Fibroblast of lung (primary cell): Measurements from ENCODE around the gene DMRT2.

Experiments
- EZH2 ChIP-seq: IDR thresholded peaks from 2 replicates; pipeline ENCODE4 v1.5.1; 2012; ENCODE audit warnings: low read length, control low read depth, mild to moderate bottlenecking; ENCODE audit errors: missing control alignments
- TF ChIP-seq, protein P1 (sequence below), 2 donors: IDR thresholded peaks in 1 of 2; conservative IDR thresholded peaks in 1 of 2; 1 replicate in 1 of 2; 2 replicates in 1 of 2; pipeline ENCODE4 v1.5.1; 2011 to 2012; ENCODE audit warnings: low read length in 2 of 2, control low read depth in 1 of 2, inconsistent platforms in 1 of 2, low read depth in 1 of 2, mild to moderate bottlenecking in 1 of 2

DNA sequence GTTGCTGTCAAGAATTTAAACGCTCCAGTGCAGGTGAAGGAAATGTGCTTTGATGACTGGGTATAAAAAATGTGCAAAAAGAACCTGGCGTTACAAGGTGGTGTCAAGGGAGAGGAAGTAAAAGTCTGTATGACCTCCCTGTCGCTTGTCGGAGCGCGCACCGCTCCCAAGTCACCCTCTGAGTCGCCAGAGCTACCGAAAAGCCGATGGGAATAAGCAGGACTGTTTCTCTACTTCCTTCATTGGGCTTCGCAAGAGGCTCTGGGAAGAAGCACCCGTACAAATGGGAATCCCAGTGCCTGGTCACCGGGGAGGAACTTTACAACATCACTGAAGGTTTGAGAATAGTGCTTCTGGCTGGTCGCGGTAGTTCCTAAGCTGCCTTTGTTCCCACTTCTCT, 1.3 kb upstream of the DMRT2 start:
- TF ChIP-seq EZH2 = peak; percentile 9
- TF ChIP-seq, protein P1, sequence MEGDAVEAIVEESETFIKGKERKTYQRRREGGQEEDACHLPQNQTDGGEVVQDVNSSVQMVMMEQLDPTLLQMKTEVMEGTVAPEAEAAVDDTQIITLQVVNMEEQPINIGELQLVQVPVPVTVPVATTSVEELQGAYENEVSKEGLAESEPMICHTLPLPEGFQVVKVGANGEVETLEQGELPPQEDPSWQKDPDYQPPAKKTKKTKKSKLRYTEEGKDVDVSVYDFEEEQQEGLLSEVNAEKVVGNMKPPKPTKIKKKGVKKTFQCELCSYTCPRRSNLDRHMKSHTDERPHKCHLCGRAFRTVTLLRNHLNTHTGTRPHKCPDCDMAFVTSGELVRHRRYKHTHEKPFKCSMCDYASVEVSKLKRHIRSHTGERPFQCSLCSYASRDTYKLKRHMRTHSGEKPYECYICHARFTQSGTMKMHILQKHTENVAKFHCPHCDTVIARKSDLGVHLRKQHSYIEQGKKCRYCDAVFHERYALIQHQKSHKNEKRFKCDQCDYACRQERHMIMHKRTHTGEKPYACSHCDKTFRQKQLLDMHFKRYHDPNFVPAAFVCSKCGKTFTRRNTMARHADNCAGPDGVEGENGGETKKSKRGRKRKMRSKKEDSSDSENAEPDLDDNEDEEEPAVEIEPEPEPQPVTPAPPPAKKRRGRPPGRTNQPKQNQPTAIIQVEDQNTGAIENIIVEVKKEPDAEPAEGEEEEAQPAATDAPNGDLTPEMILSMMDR (conservative IDR thresholded peaks at IDR 0.05 in 1 of 2, IDR thresholded peaks at IDR 0.05 in 1 of 2; ENCODE audit: low read depth in 1 of 2, low read length in 2 of 2) = no peak
